Cardiac fibroblast (primary cell): ENCODE results near the gene FAM98B.

ENCODE experiments used
- DNase-seq, 2 donors: peaks; one replicate each; pipeline versions ENCODE4 v3.0.0 to v3.0.0-alpha.2; 2010; ENCODE audit warnings: low read depth in 2 of 2
- H3K4me3 ChIP-seq, 2 donors: replicated peaks in 1 of 2; 1 replicate in 1 of 2; 2 replicates in 1 of 2; pipeline ENCODE4 v1.5.1; 2011; ENCODE audit warnings: low read depth in 2 of 2, low read length in 2 of 2, mild to moderate bottlenecking in 2 of 2, moderate library complexity in 1 of 2
- TF ChIP-seq, protein P1 (sequence below): IDR thresholded peaks from one replicate; pipeline ENCODE4 v1.5.1; 2011; ENCODE audit warnings: low read depth, mild to moderate bottlenecking, low read length, inconsistent platforms

Gene FAM98B

DNA sequence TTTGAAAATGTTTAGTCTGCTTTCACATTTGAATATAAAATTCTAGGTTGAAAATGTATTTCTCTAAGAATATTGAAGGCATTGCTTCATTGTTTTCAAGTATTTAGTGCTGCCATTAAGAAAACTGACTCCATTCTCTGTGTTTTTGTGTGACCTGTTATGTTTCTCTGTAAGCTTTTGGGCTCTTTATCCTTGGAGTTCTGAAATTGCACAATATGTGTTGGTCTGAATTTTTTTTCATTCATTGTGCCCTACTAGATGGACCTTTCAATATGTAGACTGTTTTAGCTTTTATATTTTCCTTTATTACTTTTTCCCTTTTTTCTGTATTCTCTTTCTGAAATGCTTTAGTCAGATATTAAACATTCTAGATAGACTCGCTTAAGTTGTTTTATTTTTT is 22.2 kb downstream of the FAM98B start:
- no peak overlapping the region for H3K4me3 ChIP-seq
- no peak for DNase-seq
- TF ChIP-seq, protein P1, sequence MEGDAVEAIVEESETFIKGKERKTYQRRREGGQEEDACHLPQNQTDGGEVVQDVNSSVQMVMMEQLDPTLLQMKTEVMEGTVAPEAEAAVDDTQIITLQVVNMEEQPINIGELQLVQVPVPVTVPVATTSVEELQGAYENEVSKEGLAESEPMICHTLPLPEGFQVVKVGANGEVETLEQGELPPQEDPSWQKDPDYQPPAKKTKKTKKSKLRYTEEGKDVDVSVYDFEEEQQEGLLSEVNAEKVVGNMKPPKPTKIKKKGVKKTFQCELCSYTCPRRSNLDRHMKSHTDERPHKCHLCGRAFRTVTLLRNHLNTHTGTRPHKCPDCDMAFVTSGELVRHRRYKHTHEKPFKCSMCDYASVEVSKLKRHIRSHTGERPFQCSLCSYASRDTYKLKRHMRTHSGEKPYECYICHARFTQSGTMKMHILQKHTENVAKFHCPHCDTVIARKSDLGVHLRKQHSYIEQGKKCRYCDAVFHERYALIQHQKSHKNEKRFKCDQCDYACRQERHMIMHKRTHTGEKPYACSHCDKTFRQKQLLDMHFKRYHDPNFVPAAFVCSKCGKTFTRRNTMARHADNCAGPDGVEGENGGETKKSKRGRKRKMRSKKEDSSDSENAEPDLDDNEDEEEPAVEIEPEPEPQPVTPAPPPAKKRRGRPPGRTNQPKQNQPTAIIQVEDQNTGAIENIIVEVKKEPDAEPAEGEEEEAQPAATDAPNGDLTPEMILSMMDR: no peak

DNA sequence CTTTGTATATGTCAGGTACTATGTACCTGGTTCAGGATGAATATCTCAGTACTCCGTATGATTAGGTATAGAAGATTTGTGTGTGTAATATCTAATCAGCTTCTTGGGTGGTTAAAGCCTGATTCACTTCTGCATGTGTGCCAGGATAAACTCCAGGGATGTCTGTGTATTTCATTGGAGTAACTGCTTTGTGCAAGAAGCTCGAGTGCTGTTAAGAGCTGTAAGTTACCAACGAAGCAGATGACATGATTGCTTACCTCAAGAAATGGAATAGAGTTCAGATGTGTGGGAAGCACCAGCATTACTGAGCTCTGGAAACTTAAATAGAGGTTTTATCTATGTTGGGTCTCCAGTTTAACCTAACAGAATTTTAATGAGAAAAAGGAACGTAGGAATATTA is 23.7 kb downstream of the FAM98B start:
- no peak for DNase-seq
- no peak overlapping the region for H3K4me3 ChIP-seq
- TF ChIP-seq, protein P1: no peak

DNA sequence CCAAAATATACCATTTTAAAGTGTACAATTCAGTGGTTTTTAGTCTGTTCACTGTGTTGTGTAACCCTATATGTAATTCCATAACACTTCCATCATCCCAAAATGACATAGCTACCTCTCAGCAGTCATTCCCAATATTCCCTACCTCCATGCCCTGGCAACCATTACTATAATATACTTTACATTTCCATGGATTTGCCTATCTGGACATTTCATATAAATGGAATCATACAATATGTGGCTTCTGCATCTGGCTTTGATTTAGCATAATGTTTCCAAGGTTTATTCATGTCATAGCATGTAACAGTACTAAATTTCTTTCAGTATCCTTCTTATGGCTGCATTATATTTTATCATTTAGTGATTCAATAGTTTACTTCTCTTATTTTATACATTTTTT is 25.3 kb downstream of the FAM98B start:
- TF ChIP-seq, protein P1: no peak
- no peak overlapping the region for H3K4me3 ChIP-seq
- peak in 1 of 2 donors; percentile 27 for DNase-seq

DNA sequence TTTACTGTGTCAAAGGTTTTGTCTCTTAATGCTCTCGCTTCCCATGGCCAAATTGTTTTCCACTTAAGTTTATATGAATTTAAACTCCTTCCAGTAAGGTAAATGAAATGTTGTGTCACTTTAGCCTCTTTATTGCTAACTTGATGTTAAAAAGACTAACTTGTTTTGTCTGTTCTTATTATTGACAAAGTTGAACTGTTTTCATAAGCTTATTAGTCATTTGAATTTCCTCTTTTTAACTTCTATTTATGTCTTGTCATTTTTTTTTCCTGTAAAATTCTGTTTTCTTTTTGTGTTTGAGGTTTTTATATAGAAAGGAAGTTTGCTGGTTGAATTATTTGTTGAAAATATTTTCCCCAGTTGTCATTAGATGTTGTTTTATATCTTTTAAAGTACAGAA is 25.8 kb downstream of the FAM98B start:
- TF ChIP-seq, protein P1: no peak
- H3K4me3 ChIP-seq: no peak overlapping the region
- DNase-seq: peak in 1 of 2 donors; percentile 16

DNA sequence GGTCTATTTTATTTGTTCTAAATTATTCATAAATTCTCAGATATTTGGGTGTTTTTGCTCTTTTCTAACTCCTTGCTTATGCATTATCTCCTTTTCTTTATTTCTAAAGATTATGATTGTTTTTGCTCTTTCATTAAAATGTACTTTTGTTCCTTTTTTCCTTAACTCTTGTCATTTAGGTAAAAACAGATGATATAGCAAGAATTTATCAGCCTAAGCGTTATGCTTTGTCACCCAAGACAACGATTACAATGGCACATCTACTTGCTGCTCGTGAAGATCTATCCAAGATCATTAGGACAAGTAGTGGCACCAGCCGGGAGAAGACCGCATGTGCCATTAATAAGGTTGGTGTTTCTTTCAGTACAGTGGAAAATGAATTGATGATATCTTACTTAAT is 27.2 kb downstream of the FAM98B start:
- DNase-seq: no peak
- TF ChIP-seq, protein P1: no peak
- no peak overlapping the region for H3K4me3 ChIP-seq

DNA sequence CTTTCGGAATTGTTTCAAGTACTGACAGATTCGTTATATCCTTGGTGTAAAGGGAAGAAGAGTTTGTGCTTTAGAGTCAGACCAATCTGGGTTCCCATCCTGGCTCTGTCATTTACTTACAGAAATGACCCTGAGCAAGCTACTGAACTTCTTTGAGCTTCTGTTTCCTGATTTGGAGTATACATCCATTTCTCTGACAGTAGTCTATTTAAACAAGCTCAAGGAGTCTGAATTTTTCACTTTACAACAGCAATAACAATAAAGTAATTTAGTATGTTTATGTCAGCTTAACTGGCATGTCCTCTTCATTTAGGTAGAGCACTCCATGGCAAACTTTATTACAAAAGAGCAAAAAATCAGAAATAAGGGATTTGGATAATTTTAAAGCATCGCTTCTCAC is 27.8 kb downstream of the FAM98B start:
- no peak for DNase-seq
- TF ChIP-seq, protein P1: no peak
- no peak overlapping the region for H3K4me3 ChIP-seq

DNA sequence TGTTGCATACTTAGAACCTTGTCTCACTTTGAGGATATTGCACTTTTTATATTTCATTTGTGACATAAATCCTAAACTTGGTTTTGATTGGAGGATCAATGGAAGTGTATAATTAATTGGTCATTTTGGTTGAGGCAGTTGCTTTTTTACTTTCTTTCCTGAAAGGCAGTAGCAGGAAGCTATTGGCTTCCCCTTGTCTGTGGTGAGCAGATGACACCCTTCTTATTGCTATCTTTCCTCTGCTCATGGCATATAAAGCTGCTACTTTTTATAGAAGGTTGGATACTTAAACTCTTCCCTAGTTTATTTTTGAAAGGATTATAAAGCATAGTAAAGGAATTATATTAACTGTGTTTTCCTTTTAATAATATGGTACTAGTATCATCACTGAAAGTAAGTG is 28.6 kb downstream of the FAM98B start:
- H3K4me3 ChIP-seq: no peak overlapping the region
- TF ChIP-seq, protein P1: no peak
- no peak for DNase-seq
